ENCODE data around the gene MSH3.

MSH3 gene

GRCh38 chr5:80798633-80799032 is 144.2 kb downstream of the MSH3 start:
- no peak overlapping the region for H3K27ac ChIP-seq (ENCODE audit: low read depth, low read length)
- H3F3A ChIP-seq (ENCODE audit: control insufficient read depth, insufficient read depth), result no peaks in the 10 kb centered on the region
- TF ChIP-seq EZH2phosphoT487 (IDR thresholded peaks at IDR 0.05; ENCODE audit: borderline replicate concordance, low read length) (no peak), CTCF (IDR thresholded peaks at IDR 0.05; ENCODE audit: low read depth, low read length, poor library complexity, severe bottlenecking) (no peak)
- no peaks in the 10 kb centered on the region for H3K9me3 ChIP-seq (ENCODE audit: control insufficient read depth, insufficient read depth, low read length)
- H4K20me1 ChIP-seq (ENCODE audit: control insufficient read depth, insufficient read depth, low read depth, low read length), result no peaks in the 10 kb centered on the region
- no peaks in the 10 kb centered on the region for H3K27me3 ChIP-seq (ENCODE audit: control insufficient read depth, low read length)
- no peaks in the 10 kb centered on the region for H3K9me2 ChIP-seq (replicated peaks; ENCODE audit: control insufficient read depth, low read length)
- peaks cover 22% of the 10 kb centered on the region for H3K36me3 ChIP-seq (ENCODE audit: control insufficient read depth, low read length)
- no peak overlapping the region for H3K4me3 ChIP-seq (ENCODE audit: low read length)
- H3K4me1 ChIP-seq (ENCODE audit: control insufficient read depth, low read length), result no peaks in the 10 kb centered on the region
- no peaks in the 10 kb centered on the region for H3K79me2 ChIP-seq (ENCODE audit: control insufficient read depth, low read length)
- H3K4me2 ChIP-seq (ENCODE audit: low read length), result no peak overlapping the region

- Histone ChIP-seq H3K9me2 (replicated peaks; ENCODE audit: control insufficient read depth, low read length) (no peaks in the 10 kb centered on the region), H3F3A (ENCODE audit: control insufficient read depth, insufficient read depth) (no peaks in the 10 kb centered on the region), H4K20me1 (ENCODE audit: control insufficient read depth, insufficient read depth, low read depth, low read length) (no peaks in the 10 kb centered on the region), H3K4me3 (ENCODE audit: low read length) (no peak overlapping the region), H3K27ac (ENCODE audit: low read depth, low read length) (no peak overlapping the region), H3K79me2 (ENCODE audit: control insufficient read depth, low read length) (no peaks in the 10 kb centered on the region), H3K4me1 (ENCODE audit: control insufficient read depth, low read length) (no peaks in the 10 kb centered on the region), H3K27me3 (ENCODE audit: control insufficient read depth, low read length) (no peaks in the 10 kb centered on the region), H3K4me2 (ENCODE audit: low read length) (no peak overlapping the region), H3K36me3 (ENCODE audit: control insufficient read depth, low read length) (peaks cover 18% of the 10 kb centered on the region), H3K9me3 (ENCODE audit: control insufficient read depth, insufficient read depth, low read length) (no peaks in the 10 kb centered on the region)
- TF ChIP-seq CTCF (IDR thresholded peaks at IDR 0.05; ENCODE audit: low read depth, low read length, poor library complexity, severe bottlenecking) (no peak), EZH2phosphoT487 (IDR thresholded peaks at IDR 0.05; ENCODE audit: borderline replicate concordance, low read length) (no peak)
Observed at GRCh38 chr5:80799041-80799440, 144.6 kb downstream of the MSH3 start.

- peaks cover 18% of the 10 kb centered on the region for H3K36me3 ChIP-seq (ENCODE audit: control insufficient read depth, low read length)
Observed at GRCh38 chr5:80799573-80799972, 145.1 kb downstream of the MSH3 start.

More at GRCh38 chr5:80799573-80799972, 145.1 kb downstream of the MSH3 start:
- no peak for TF ChIP-seq EZH2phosphoT487 (IDR thresholded peaks at IDR 0.05; ENCODE audit: borderline replicate concordance, low read length)
- no peak for TF ChIP-seq CTCF (IDR thresholded peaks at IDR 0.05; ENCODE audit: low read depth, low read length, poor library complexity, severe bottlenecking)
- Histone ChIP-seq H3F3A (ENCODE audit: control insufficient read depth, insufficient read depth) (no peaks in the 10 kb centered on the region), H3K4me1 (ENCODE audit: control insufficient read depth, low read length) (no peaks in the 10 kb centered on the region), H3K79me2 (ENCODE audit: control insufficient read depth, low read length) (no peaks in the 10 kb centered on the region), H3K4me2 (ENCODE audit: low read length) (no peak overlapping the region), H3K27ac (ENCODE audit: low read depth, low read length) (no peak overlapping the region), H3K4me3 (ENCODE audit: low read length) (no peak overlapping the region), H4K20me1 (ENCODE audit: control insufficient read depth, insufficient read depth, low read depth, low read length) (no peaks in the 10 kb centered on the region), H3K9me2 (replicated peaks; ENCODE audit: control insufficient read depth, low read length) (no peaks in the 10 kb centered on the region), H3K9me3 (ENCODE audit: control insufficient read depth, insufficient read depth, low read length) (no peaks in the 10 kb centered on the region), H3K27me3 (ENCODE audit: control insufficient read depth, low read length) (no peaks in the 10 kb centered on the region)
